ENCODE results near the gene PCED1A. TPM values are rescaled to one million over a fixed set of nuclear protein-coding genes. Genes with fewer than 3 reads are reported as not detected.

PCED1A gene
- total RNA-seq, 1 donor from 2014 or later: 37.3 TPM

DNA sequence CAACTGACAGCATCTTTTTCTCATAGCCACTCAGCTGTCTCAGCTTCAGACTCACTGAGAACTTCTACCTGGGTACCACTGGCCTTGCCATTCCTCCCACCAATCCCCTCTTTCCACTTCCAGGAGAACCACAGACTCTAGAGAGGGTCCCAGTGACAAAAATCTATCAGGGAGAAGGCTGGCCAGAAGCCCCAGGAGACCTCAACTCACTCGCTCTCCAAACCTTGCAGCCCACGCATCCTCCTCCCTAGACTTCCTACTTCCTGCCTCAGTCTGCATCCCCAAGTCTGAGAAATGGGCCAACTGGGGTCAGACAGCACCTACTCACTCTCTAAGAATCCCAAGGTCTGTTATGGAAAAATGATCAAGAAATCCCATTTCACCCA is 23.1 kb downstream of the PCED1A start:
- no peak overlapping the region for H3K27ac Mint-ChIP-seq (ENCODE audit: unreplicated experiment)
- DNase-seq (ENCODE audit: low spot score): no peak
- no peak for TF ChIP-seq CTCF (IDR thresholded peaks at IDR 0.05)
- H3K4me1 Mint-ChIP-seq (ENCODE audit: low read depth): peaks cover 38% of the 10 kb centered on the region
- H3K27me3 Mint-ChIP-seq (ENCODE audit: low read depth): no peaks in the 10 kb centered on the region
- H3K36me3 Mint-ChIP-seq (ENCODE audit: low read depth): peaks cover 4% of the 10 kb centered on the region
- H3K9me3 Mint-ChIP-seq (ENCODE audit: low read depth): peaks cover 8% of the 10 kb centered on the region
- no peak overlapping the region for H3K4me3 Mint-ChIP-seq (ENCODE audit: unreplicated experiment)

DNA sequence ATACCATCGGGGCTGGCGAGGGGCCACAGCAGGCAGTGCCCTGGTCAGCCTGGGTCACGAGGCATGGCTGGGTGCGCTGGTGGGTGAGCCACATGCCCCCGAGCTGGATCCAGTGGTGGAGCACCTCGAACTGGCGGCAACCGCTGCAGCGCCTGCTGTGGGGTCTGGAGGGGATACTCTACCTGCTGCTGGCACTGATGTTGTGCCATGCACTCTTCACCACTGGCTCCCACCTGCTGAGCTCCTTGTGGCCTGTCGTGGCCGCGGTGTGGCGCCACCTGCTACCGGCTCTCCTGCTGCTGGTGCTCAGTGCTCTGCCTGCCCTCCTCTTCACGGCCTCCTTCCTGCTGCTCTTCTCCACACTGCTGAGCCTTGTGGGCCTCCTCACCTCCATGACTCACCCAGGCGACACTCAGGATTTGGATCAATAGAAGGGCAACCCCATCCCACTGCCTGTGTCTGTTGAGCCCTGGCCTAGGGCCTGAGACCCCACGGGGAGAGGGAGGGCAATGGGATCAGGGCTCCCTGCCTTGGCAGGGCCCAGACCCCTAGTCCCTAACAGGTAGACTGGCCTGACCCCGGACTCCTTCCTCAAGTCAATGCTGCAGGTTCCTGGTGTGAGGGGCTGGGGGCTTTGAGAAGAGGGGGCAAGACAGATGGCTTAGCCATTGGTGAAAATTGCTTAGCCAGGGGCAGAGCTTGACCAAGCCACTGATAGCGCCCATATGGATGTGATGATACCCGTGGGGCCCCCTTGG is 23.7 kb downstream of the PCED1A start:
- no peak for DNase-seq (ENCODE audit: low spot score)
- Mint-ChIP-seq H3K4me1 (ENCODE audit: low read depth) (peaks cover 38% of the 10 kb centered on the region), H3K4me3 (ENCODE audit: unreplicated experiment) (no peak overlapping the region), H3K27ac (ENCODE audit: unreplicated experiment) (no peak overlapping the region), H3K27me3 (ENCODE audit: low read depth) (no peaks in the 10 kb centered on the region), H3K36me3 (ENCODE audit: low read depth) (peaks cover 9% of the 10 kb centered on the region), H3K9me3 (ENCODE audit: low read depth) (peaks cover 13% of the 10 kb centered on the region)
- TF ChIP-seq CTCF (IDR thresholded peaks at IDR 0.05): no peak

DNA sequence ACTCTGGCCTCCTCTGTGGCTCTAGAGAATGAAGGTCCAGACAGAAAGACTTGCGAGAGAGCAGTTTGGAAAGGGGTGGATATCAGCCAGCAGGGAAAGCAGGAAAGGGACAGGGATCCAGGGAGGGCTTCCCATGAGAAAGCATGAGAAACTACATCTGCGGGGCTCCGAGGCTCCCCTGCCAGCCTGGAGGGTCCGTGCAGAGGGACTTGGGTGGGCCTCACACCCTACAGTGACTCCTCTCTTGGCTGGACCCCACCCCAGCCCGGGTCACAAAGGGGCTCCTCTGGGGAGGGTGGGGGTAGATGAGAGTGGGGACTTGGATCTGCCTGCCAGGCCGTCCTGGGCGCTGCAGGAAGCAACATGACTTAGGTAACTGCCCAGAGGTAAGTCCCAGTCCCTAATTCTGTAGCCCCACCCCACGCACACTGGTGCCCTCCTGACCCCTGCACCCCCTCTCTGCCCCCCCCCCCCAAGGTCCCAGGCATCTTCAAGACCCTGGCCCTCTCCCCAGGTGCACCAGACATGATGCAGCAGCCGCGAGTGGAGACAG is 24.3 kb downstream of the PCED1A start, which contains the start of gene TMEM239:
TSS of gene TMEM239 (plus strand) at position 335 of the 553 bp plus-strand sequence. CDS start at position 526, 191 bp downstream.
- DNase-seq (ENCODE audit: low spot score): no peak
- no peak for TF ChIP-seq CTCF (IDR thresholded peaks at IDR 0.05)
- H3K27me3 Mint-ChIP-seq (ENCODE audit: low read depth): no peaks in the 10 kb centered on the region
- peaks cover 35% of the 10 kb centered on the region for H3K4me1 Mint-ChIP-seq (ENCODE audit: low read depth)
- peaks cover 9% of the 10 kb centered on the region for H3K36me3 Mint-ChIP-seq (ENCODE audit: low read depth)
- peaks cover 15% of the 10 kb centered on the region for H3K9me3 Mint-ChIP-seq (ENCODE audit: low read depth)
- peak within 1 kb of the TSS; percentile 77 for H3K27ac Mint-ChIP-seq (ENCODE audit: unreplicated experiment)
- H3K4me3 Mint-ChIP-seq (ENCODE audit: unreplicated experiment): no peak within 1 kb of the TSS

DNA sequence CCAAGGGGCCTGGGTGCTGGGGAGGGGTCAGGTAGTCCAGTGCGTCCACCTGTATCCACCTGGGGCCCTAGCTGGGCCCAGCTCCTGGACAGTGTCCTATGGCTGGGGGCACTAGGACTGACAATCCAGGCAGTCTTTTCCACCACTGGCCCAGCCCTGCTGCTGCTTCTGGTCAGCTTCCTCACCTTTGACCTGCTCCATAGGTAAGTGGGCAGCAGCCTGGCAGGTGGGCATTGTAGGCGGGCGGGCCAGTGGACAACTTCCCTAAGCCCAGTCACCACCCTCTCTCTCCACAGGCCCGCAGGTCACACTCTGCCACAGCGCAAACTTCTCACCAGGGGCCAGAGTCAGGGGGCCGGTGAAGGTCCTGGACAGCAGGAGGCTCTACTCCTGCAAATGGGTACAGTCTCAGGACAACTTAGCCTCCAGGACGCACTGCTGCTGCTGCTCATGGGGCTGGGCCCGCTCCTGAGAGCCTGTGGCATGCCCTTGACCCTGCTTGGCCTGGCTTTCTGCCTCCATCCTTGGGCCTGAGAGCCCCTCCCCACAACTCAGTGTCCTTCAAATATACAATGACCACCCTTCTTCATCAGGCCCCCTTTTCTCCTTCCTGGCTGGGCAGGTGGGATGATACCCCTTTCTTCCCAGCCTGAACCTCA is 25.1 kb downstream of the PCED1A start:
- Mint-ChIP-seq H3K4me1 (ENCODE audit: low read depth) (peaks cover 33% of the 10 kb centered on the region), H3K9me3 (ENCODE audit: low read depth) (peaks cover 15% of the 10 kb centered on the region), H3K27ac (ENCODE audit: unreplicated experiment) (peak overlapping the region; percentile 77), H3K27me3 (ENCODE audit: low read depth) (no peaks in the 10 kb centered on the region), H3K36me3 (ENCODE audit: low read depth) (peaks cover 9% of the 10 kb centered on the region), H3K4me3 (ENCODE audit: unreplicated experiment) (no peak overlapping the region)
- DNase-seq (ENCODE audit: low spot score): no peak
- TF ChIP-seq CTCF (IDR thresholded peaks at IDR 0.05): no peak

DNA sequence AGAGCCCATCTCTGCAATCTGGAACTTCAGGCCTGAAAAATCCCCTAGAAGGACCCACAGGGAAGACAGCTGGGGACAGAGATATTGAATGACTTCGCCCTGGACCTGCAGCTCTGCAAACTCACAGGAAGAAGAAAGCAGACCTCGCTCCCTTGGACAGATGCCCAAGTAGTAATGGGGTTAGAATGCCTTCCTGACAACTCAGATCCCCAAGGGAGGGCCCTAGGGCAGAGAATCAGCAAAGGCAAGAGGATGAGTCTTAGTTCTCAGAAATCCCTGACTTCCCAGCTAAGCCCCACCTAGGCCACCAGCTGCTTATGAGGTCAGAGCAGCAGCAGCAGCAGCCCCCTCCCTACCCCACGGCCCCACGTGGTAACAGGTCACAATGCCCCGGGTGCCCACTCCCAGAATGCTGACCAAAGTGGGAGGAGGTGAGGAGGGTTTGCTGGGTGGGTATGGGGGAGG is 25.8 kb downstream of the PCED1A start, which contains the start of gene C20orf141:
TSS of gene C20orf141 (plus strand) at position 401 of the 465 bp plus-strand sequence. CDS start 198 bp downstream, outside the sequence.
- DNase-seq (ENCODE audit: low spot score): no peak
- Mint-ChIP-seq H3K27ac (ENCODE audit: unreplicated experiment) (peak within 1 kb of the TSS; percentile 77), H3K9me3 (ENCODE audit: low read depth) (peaks cover 15% of the 10 kb centered on the region), H3K36me3 (ENCODE audit: low read depth) (peaks cover 9% of the 10 kb centered on the region), H3K4me3 (ENCODE audit: unreplicated experiment) (no peak within 1 kb of the TSS), H3K4me1 (ENCODE audit: low read depth) (peaks cover 25% of the 10 kb centered on the region), H3K27me3 (ENCODE audit: low read depth) (no peaks in the 10 kb centered on the region)
- TF ChIP-seq CTCF (IDR thresholded peaks at IDR 0.05): no peak
